ENCODE data around the gene RNASEH1. TPM values are rescaled to one million over a fixed set of nuclear protein-coding genes. Genes with fewer than 3 reads are reported as not detected.

Gene RNASEH1
- polyA plus RNA-seq (ENCODE audit: insufficient read length in 10 of 10), result 10 to 100 TPM; 15.9 to 20.7 (median 18.6) TPM
- long read RNA-seq, donor 1, transcript RNASEH1-201 (8 exons, 1,887 nt), result major isoform, 9 of 2,643 reads
- long read RNA-seq, donor 1, partial matches to known transcripts, result 2,610 of 2,643 reads
- long read RNA-seq, donor 1, other reads (novel, unspliced or antisense), result 24 of 2,643 reads
- long read RNA-seq, donor 2, transcript RNASEH1-201 (8 exons, 1,887 nt), result major isoform, 6 of 3,388 reads
- long read RNA-seq, donor 2, partial matches to known transcripts, result 1,367 of 3,388 reads
- long read RNA-seq, donor 2, other reads (novel, unspliced or antisense), result 2,015 of 3,388 reads
- long read RNA-seq, donor 3, result 0 reads
- long read RNA-seq, donor 4, transcript RNASEH1-201 (8 exons, 1,887 nt), result major isoform, 5 of 5 reads
- long read RNA-seq, donor 4, partial matches to known transcripts, result 0 of 5 reads
- long read RNA-seq, donor 4, other reads (novel, unspliced or antisense), result 0 of 5 reads
- long read RNA-seq, donor 5, transcript RNASEH1-201 (8 exons, 1,887 nt), result major isoform, 6 of 11 reads
- long read RNA-seq, donor 5, partial matches to known transcripts, result 5 of 11 reads
- long read RNA-seq, donor 5, other reads (novel, unspliced or antisense), result 0 of 11 reads
- long read RNA-seq, donor 6, transcript RNASEH1-201 (8 exons, 1,887 nt), result major isoform, 9 of 9 reads
- long read RNA-seq, donor 6, partial matches to known transcripts, result 0 of 9 reads
- long read RNA-seq, donor 6, other reads (novel, unspliced or antisense), result 0 of 9 reads
- long read RNA-seq, donor 7, transcript RNASEH1-201 (8 exons, 1,887 nt), result major isoform, 5 of 3,243 reads
- long read RNA-seq, donor 7, partial matches to known transcripts, result 3,190 of 3,243 reads
- long read RNA-seq, donor 7, other reads (novel, unspliced or antisense), result 48 of 3,243 reads
- long read RNA-seq, donor 8, transcript RNASEH1-201 (8 exons, 1,887 nt), result major isoform, 7 of 12 reads
- long read RNA-seq, donor 8, partial matches to known transcripts, result 0 of 12 reads
- long read RNA-seq, donor 8, other reads (novel, unspliced or antisense), result 5 of 12 reads
- long read RNA-seq, donor 9, result 0 reads

- peak; percentile 98 to 100 (median 99) for DNase-seq
Measured at GRCh38 chr2:3558205-3559014, at the start of gene RNASEH1. RNASEH1 (minus strand) TSS chr2:3558333; CDS start chr2:3558260, 73 bp downstream.

GRCh38 chr2:3606370-3607201, 48.5 kb upstream of the RNASEH1 start:
- no peak for DNase-seq

- DNase-seq, result no peak
Measured at GRCh38 chr2:3606028-3606369, 47.9 kb upstream of the RNASEH1 start.

- peak; percentile 24 to 61 (median 43) for DNase-seq
Measured at GRCh38 chr2:3604991-3605961, 47.1 kb upstream of the RNASEH1 start.

GRCh38 chr2:3604207-3604877, 46.2 kb upstream of the RNASEH1 start:
- DNase-seq, result no peak

- no peak for DNase-seq
Measured at GRCh38 chr2:3603536-3604206, 45.5 kb upstream of the RNASEH1 start.

GRCh38 chr2:3602553-3603339, 44.6 kb upstream of the RNASEH1 start:
- no peak for DNase-seq

- DNase-seq, result no peak
Measured at GRCh38 chr2:3601561-3602271, 43.6 kb upstream of the RNASEH1 start.

GRCh38 chr2:3600256-3600855, 42.2 kb upstream of the RNASEH1 start:
- no peak for DNase-seq

- DNase-seq, result no peak
Measured at GRCh38 chr2:3598912-3599854, 41.0 kb upstream of the RNASEH1 start.

GRCh38 chr2:3598197-3598910, 40.2 kb upstream of the RNASEH1 start:
- no peak for DNase-seq

- DNase-seq, result no peak
Measured at GRCh38 chr2:3597567-3597966, 39.4 kb upstream of the RNASEH1 start.

GRCh38 chr2:3596901-3597417, 38.8 kb upstream of the RNASEH1 start:
- DNase-seq, result no peak

- DNase-seq, result no peak
Measured at GRCh38 chr2:3595985-3596384, 37.9 kb upstream of the RNASEH1 start.
